Adrenal gland (tissue), 5 donors: ENCODE data around the gene RNASEH1.
A peak's percentile ranks its signal among the peaks of the same experiment; 100 is the strongest.

Source experiments
- CTCF ChIP-seq, 6 experiments: fragments of 450-650 bp in 4 of 6; fragments of 200-600 bp in 2 of 6; sonication (generic) in 1 of 6; IDR thresholded peaks; 1 replicate in 5 of 6; 2 replicates in 1 of 6; pipeline versions ENCODE4 v1.5.1 to v1.8.0; 2016 to 2021; ENCODE audit warnings: antibody characterized with exemption in 6 of 6, mild to moderate bottlenecking in 2 of 6, moderate library complexity in 1 of 6
- POLR2A ChIP-seq, 2 donors: fragments of 450-650 bp; IDR thresholded peaks; one replicate each; pipeline ENCODE4 v1.6.1; 2017; ENCODE audit warnings: antibody characterized with exemption in 2 of 2, mild to moderate bottlenecking in 2 of 2, moderate library complexity in 1 of 2
- donor health status: DM: no; HTN: no; CAD: no.

GRCh38 chr2:3518496-3519254 lies 39.5 kb downstream of the RNASEH1 start:
- no peak for TF ChIP-seq CTCF (IDR thresholded peaks at IDR 0.05)
- peak; percentile 72 to 82 for TF ChIP-seq POLR2A (IDR thresholded peaks at IDR 0.05)
